IMR-90 (cell line): ENCODE results near the gene KCNQ1.

ENCODE experiments used
- CEBPB ChIP-seq: IDR thresholded peaks from 2 replicates; pipeline ENCODE4 v1.6.1; 2012; ENCODE audit warnings: low read depth, low read length, improper control_type of control experiment
- CHD1 ChIP-seq: IDR thresholded peaks from 2 replicates; pipeline ENCODE4 v1.6.1; 2012; ENCODE audit warnings: low read depth, low read length, improper control_type of control experiment
- CTCF ChIP-seq: conservative IDR thresholded peaks from 2 replicates; pipeline ENCODE4 v1.5.1; 2012; ENCODE audit warnings: mild to moderate bottlenecking, low read depth, low read length, improper control_type of control experiment
- ELK1 ChIP-seq: fragments of 150-350 bp; IDR thresholded peaks from 2 replicates; pipeline ENCODE4 v1.6.1; 2016; ENCODE audit warnings: low read depth, mild to moderate bottlenecking, low read length, moderate library complexity, borderline replicate concordance
- MAZ ChIP-seq: IDR thresholded peaks from 2 replicates; pipeline ENCODE4 v1.6.1; 2012; ENCODE audit warnings: low read depth, mild to moderate bottlenecking, low read length, improper control_type of control experiment, moderate library complexity, borderline replicate concordance
- MXI1 ChIP-seq: IDR thresholded peaks from 2 replicates; pipeline ENCODE4 v1.6.1; 2012; ENCODE audit warnings: low read depth, mild to moderate bottlenecking, low read length, moderate library complexity, borderline replicate concordance
- NFE2L2 ChIP-seq: fragments of 150-350 bp; IDR thresholded peaks from 2 replicates; pipeline ENCODE4 v1.6.1; 2016; ENCODE audit warnings: low read depth, mild to moderate bottlenecking, low read length
- POLR2A ChIP-seq: IDR thresholded peaks from 2 replicates; pipeline ENCODE4 v1.6.1; 2012; ENCODE audit warnings: mild to moderate bottlenecking, low read depth, low read length
- RAD21 ChIP-seq: IDR thresholded peaks from 2 replicates; pipeline ENCODE4 v1.6.1; 2012; ENCODE audit warnings: low read length, improper control_type of control experiment
- RCOR1 ChIP-seq: IDR thresholded peaks from 2 replicates; pipeline ENCODE4 v1.6.1; 2012; ENCODE audit warnings: mild to moderate bottlenecking, low read length, improper control_type of control experiment; ENCODE audit not compliant: insufficient replicate concordance
- RFX5 ChIP-seq: IDR thresholded peaks from 2 replicates; pipeline ENCODE4 v1.8.0; 2012; ENCODE audit warnings: low read depth, mild to moderate bottlenecking, low read length, moderate library complexity
- SMC3 ChIP-seq: fragments of 150-350 bp; IDR thresholded peaks from 2 replicates; pipeline ENCODE4 v1.6.1; 2016; ENCODE audit warnings: low read depth, mild to moderate bottlenecking, antibody characterized with exemption, low read length, moderate library complexity
- USF2 ChIP-seq: fragments of 150-350 bp; IDR thresholded peaks from 2 replicates; pipeline ENCODE4 v1.6.1; 2017; ENCODE audit warnings: mild to moderate bottlenecking, antibody characterized with exemption, low read length, low read depth

GRCh38 chr11:2651054-2651617 is 206.3 kb downstream of the KCNQ1 start:
- TF ChIP-seq CTCF (no peak), RAD21 (no peak), RCOR1 (no peak), ELK1 (no peak), RFX5 (no peak), MAZ (no peak), CHD1 (no peak), POLR2A (no peak), CEBPB (no peak), NFE2L2 (no peak), MXI1 (no peak), SMC3 (no peak), USF2 (no peak)
